ENCODE measurements around the gene TCOF1.

The TCOF1 gene

DNA sequence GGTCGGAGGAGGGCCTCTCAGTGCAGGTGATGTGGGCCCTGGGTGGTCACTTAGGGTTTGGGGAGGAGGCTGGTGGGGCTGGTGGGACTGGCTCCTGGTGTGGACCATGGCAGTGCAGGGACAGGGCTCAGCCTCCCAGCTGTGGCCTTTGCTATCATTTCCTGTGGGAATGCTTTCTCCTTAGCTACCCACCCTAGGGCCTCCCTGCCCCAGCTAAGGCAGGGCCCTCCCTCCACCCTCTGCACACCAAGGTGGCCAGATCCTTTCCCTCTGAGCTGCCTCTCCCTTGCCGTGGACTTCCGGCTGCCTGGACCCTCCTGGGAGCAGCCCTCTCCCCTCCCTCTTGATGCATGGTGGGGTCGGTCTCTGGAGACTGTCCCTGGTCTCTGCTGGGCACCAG, 32.1 kb upstream of the TCOF1 start:
- no peak for DNase-seq (ENCODE audit: low read depth)

DNA sequence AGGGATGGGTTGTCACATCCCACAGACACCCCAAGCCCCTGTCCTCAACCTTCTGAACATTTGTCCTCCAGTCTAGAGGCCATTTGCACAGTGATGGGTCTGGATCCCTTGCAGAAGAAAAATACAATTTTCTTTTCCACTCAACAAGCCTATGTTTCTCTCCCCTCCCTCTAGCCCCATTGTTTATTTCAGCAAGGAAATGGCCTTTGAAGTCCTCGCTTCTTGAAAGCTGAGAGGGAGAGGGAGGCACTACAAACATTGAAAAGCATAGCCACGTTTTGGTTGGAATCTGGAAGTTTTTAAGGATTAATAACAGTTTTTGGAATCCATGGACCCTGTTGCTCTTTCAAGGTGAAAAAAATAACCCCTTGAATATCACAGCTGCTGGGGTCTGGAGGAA, 30.8 kb upstream of the TCOF1 start:
- DNase-seq (ENCODE audit: low read depth): no peak

DNA sequence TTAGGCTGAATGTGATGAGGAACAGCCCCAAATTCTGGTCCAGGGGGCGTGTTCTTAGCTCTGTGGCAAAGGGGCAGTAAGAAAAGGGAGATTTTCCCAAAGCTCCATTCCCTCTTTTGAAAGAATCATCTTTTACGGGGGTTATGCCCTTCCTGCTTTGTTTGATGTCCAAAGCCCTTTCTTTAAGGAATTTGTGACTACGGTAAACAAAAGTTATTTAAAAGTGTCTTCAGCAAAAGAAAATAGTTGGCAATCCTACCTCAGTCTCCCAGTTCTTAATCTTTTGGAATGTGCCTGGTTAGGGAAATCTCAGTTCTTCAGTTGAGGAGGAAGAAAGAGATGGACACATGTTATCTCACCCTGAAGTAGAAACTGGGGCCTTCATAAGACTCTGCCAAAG, 30.4 kb upstream of the TCOF1 start:
- DNase-seq (ENCODE audit: low read depth): no peak

DNA sequence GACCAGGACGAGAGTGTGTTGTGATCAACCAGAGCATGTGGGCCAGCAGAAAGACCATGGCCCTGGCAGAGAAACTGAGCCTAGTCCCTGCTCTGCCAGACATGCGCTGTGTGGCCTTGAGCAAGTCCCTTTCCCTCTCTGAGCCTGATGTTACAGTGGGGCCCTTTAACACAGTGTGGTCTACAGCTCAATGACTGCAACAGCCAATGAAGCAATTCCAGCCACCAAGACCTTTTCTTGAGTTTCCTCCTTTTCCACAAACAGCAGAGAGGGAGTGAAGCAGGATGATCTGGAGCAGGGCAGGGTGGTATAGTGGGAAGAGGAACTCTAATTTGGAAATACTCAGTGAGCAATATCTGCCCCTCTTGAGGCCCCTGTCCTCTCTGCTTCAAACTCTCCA, 29.0 kb upstream of the TCOF1 start:
- DNase-seq (ENCODE audit: low read depth): no peak

DNA sequence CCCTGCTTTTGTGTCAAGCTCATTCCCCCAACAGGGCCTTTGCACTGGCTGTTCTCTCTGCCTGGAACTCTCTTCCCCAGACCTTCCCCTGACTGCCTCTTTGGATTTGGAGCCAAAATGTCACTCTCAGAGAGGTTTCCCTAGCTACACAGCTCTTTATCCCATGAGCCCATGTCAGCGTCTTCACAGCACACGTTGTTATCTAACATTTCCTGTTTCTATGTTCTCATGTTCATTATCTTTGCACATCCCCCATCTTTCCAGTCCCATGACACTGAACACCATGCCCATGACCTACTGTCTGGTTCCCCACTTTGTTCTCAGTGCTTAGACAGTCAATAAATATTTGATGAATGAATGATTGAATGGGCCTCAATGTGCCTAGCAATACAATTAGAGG, 28.5 kb upstream of the TCOF1 start:
- no peak for DNase-seq (ENCODE audit: low read depth)

DNA sequence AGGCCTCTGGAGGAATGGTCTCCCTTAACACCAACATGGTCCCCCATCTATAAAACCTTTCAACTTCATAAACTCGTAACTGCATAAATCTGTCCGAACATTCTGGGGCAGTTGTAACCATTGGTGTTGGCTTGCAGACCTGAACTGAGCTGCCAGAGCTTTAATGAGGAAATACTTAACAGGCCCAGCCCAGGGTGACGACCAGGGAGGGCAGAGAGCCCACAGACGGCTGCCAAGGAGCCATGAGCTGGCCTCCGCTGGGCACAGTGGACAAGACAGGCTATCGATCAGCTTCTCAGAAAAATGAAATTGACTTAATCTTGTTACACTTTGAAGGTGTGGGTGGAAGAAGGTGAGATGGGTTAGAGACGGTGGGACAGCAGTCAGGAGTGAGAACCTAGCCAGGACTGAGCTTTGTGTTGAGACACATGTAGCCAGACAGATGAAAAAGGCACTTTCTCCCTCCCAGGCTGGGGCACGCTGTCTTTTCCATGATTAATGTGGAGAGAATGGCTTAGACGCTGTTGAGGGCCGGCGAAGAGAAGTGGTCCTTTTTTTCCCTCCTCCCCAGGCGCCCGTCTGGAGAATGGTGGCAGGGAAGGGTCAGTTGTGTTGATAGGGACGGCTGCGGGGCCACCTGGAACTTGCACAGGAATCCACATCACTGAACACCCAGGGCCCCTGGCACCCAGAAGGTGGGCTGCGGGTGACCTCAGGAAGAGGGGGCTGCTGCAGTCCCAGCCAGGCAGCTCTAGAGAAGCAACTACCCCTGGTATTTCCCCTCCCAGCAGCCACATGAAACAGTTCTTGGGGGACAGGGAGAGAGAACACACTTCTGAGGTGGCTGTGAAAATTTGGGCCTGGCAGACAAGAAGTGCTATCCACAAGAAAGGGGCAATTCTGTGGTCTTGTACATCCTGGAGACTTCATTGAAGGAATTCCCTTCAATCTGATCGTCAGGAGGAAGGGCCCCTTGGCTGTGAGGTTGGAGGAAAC, 27.3 kb upstream of the TCOF1 start:
- no peak for DNase-seq (ENCODE audit: low read depth)

DNA sequence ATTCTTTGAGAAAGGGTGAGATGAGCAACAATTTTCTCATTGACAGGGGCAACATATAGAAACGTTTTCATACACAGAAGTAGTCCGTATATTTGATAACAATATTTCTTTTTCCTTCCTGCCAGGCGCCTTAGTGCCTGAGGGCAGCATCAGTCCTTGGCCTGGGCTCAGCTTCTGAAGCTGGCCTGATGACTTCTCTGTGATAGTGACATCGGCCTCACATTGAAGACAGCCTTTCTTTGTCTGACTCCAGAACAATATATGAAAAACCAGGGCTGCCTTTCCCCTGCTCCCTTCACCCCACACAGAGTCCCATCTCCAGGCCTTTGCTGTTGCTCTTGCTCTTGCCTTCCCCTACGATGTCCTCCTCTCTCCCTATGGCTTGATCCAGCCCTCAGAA, 24.1 kb upstream of the TCOF1 start:
- no peak for DNase-seq (ENCODE audit: low read depth)

DNA sequence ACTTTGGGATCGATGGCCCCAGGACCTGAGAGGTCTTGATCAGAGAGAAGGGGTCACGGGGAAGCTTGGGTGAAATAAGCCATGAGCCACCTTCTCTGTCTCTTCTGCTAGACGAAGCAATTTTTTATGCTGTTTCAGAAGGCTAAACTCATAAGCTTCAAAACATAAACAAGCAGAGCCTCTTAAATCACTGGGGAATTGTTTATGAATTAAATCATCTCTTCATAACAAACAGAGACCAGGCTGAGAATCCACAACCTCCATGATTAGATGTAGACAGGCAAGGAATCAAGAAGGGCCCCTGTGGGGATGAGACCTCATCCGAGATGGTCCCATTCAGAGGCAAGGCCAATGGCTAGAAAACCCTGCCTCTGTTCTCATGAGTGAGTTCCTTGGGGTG, 21.7 kb upstream of the TCOF1 start:
- DNase-seq (ENCODE audit: low read depth): no peak

DNA sequence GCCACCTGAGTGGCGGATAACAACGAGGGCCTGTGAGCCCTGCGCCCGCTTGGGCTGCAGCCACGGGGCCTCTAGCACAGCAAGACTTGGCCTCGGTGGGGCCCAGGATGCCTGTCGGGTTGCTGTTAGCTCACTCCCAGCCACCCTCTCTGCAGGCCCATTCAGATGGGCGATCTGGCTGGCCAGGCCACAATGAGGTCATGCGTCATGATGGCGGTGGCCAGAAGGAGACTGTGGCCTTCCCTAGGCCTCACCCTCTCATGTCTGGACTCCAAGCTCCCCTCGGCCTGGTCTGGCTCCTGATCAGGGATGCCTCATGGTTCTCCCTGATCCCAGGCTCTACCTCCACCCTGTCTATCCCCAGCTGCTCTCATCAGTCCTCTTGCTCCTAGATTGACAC, 19.0 kb upstream of the TCOF1 start:
- no peak for DNase-seq (ENCODE audit: low read depth)

DNA sequence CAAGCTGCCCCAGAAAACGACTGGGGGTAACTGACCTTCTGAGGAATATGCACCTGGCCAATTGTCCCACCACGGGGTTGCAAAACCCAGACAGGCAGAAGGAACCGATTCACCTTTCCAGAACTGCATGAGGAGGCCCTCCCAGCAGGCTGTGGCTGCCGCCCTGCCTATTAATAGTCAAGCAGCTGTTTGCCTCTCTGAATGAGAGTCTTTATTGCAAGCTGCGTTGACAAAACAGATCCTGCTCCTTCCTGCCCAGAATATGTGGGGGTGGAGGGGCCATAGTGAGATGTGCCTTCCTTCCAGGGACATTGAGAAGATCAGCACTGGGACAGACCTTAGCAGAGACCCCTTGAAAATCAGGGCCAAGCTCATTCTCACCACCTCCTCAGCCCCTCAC, 18.3 kb upstream of the TCOF1 start:
- DNase-seq (ENCODE audit: low read depth): no peak

DNA sequence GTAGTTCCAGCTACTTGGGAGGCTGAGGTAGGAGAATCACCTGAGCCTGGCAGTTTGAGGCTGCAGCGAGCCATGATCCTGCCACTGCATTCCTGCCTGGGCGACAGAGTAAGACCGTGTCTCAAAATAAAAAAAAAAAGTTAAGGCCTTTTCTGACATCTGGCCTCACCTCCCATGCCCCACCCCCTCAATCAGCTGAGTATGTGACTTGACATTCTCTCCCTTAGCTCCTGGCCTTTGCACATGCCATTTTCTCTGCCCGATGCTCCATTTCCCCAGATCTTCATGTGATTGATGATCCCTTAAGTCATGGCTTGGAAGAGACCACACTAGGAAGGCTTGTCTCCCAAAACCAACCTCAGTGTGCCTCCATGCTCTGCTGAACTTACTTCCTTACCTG, 17.7 kb upstream of the TCOF1 start:
- DNase-seq (ENCODE audit: low read depth): no peak

DNA sequence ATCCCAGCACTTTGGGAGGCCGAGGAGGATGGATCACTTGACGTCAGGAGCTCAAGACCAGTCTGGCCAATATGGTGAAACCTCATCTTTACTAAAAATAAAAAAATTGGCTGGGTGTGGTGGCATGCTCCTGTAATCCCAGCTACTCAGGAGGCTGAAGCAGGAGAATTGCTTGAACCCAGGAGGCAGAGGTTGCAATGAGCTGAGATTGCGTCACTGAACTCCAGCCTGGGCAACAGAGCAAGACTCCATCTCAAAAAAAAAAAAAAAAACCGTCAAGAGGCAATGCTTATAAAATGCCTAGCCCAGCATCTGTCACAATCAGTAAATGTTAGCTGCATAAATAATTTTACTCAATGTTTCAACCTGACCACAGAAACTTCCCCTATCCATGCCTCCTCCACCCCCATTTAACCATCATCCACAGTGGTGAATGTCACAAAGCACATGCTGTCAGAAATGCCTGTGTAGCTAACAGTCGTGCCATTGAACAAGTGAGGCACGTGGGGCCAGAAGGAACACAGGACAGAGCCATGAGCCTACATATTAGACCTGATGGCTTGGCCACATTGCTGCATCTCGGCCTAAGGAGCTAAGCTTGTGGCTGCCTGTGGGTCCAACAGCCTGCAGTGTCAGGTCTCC, 16.8 kb upstream of the TCOF1 start:
- DNase-seq (ENCODE audit: low read depth): no peak

DNA sequence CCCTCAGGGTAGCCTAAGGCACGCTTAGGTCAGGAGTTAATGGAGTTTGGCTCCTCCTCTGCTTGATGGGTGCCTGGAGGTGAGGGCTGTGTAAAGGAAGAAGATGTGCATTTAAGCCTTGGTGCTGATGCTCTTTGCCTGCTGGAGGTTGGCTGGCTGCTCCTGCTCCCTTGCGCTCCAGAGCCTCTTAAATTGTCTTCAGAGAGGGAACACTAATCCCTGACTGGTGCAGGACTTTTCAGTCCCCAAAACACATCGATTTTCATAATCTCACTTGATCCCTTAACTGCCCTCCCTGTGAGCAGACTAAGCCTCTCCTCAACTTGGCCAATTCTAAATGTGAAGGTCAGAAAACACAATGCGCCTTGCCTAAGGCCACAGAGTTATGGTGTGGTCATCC, 16.2 kb upstream of the TCOF1 start:
- no peak for DNase-seq (ENCODE audit: low read depth)

DNA sequence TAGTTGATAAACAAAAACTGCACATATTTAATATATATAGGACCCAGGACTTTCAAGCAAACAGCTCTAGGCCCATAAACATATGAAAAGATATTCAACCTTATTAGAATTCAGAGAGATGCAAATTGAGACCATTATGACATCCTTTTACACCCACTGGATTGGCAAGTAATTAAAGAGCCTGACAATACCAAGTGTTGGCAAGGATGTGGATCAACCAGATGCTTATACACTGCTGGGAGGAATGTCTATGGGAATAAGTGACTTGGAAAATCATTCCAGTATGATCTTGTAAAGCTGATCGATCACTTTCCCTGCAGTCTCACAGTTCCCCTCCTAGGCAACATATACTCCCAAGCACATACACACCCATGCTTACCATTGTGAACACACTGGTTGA, 15.5 kb upstream of the TCOF1 start:
- DNase-seq (ENCODE audit: low read depth): no peak

DNA sequence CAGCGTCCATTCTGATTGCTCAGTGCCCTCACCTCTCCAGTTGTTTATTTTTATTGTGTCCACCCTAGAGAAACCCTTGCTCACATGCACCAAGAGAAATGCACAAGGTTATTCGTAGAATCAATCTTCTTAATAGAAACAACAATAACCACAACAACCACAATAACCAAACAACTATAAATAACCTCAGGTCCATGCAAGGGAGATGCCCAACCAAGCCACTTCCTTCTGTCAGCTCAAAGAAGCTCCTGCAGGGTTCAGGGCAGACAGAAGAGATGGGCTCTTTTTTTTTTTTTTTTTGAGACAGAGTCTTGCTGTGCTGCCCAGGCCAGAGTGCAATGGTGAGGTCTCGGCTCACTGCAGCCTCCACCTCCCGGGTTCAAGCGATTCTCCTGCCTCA, 14.9 kb upstream of the TCOF1 start:
- DNase-seq (ENCODE audit: low read depth): no peak

DNA sequence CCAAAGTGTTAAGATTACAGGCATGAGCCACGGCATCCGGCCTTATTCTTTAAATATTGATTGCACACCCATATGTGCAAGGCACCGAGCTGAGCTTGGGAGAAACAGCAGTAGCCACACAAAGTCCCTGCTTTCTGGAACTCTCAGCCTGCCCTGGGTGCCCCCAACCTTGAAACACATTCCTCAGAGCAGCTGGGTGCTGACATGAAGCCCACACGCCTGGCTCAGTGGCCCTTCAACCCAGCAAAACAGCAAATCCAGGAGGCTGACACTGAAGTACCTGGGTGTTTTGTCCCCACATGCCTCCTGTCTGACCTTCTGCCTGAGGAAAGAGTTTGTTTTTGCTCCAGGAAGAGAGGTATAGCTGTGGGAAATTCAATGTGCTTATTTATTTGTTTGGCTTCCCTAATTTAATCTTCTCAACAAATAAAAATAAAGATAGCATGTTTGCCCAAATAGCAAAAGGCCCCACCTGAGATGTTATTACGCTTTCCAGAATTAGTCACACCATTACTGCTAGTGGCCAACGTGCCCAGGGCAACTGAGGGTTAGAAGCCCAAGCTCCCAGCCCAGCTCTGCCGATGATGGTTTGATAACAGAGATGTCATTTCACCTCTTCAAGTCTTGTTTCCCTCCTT, 13.4 kb upstream of the TCOF1 start:
- no peak for DNase-seq (ENCODE audit: low read depth)

DNA sequence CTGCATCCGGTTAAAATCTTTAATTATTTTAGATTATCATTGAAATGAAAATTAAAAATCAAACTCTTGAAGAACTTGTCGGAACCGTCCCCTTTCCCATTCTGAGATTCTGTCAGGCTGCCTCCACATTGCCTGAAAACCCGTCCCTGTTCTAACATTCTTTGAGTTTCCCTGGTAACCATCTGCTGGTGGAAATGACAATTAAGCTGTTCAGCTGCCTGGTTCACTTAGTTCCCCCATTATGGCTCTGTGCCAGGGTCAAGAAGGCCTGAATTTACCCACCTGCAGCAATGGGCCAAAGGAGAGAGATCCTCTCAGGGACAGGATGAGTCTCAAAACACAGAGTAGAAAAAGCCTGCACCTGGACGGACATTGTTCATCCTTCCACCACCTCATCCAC, 11.8 kb upstream of the TCOF1 start:
- no peak for DNase-seq (ENCODE audit: low read depth)

DNA sequence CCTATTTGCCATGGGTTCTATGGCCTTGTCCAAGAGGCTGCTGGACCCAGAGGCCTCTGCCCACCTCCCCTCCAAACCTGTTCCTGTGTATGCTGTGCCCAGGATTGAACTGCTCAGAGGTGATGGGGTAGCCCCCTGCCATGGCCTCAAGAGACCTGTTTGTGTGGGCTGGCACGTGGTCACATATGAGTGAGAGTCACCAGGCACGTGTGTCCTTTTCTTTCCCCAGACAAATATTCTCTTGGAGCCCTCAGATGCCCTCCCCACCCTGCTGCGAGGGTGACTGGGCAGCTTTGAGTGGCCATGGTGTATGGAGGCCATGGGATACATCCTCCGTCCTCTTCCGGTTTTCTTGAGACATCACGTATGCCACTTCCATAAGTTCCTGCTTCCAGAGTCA, 10.9 kb upstream of the TCOF1 start:
- no peak for DNase-seq (ENCODE audit: low read depth)

DNA sequence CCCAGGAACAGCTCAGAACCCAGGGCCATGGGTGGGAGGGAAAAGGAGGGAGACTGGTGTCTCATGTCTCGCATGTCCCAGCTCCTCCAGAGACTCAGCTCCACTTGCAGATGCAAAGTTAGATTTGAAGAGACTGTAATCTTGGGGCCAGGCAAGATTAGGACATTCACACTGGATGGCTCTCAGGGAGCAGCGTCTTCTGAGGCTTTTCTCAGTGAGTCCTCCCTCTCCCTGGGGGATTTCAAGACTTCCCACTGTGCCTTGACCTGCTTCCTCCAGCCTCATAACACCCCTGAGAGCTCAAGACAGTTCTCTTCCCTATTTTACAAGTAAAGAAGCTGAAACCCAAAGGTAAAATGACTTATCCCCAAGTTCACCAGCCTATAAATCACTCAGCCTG, 10.5 kb upstream of the TCOF1 start:
- DNase-seq (ENCODE audit: low read depth): no peak

DNA sequence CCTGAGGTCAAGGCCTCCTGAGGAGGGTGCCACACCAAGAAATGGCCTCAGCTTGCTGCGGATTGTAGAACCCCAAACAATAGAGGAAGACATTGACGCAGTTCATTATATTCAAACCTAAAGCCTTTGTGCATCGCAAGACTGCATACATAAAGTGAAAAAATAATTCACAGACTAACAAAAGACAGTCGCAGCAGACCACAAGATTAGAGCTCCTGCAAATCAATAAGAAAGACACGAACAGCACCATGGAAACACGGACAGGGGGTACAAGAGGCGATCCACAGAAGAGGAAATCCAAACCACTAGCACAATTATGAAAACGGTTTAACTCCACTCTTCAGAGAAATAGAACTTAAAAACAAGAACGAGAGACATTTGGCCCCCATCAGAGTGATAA, 10.0 kb upstream of the TCOF1 start:
- DNase-seq (ENCODE audit: low read depth): no peak

DNA sequence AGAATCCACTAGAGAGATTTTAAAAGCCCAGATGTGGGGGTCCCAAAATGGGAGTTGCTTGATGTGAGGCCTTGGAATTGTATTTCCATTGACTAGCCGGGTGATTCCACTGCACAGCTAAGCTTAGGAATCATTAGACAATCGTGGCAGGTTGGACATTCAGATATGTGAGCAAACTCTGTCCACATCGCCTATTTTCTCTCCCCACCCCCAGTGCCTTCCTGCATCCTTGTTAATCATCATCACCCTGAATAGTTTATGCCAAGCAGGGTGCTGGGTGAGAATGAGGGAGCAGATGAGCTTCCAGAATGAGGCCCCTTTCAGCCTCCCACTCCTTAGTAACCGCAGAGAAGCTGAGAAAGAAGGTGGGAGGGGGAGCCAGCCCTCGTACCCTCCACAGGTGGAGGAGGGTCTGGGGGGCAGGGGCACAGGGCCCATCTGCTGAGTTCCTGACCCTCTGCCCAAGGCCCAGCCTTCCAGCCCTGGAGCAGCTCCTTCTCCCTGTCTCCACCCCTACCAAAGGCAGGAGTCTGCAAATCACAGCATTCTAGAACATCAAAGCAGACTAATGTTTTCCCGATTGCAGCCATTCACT, 7.7 kb upstream of the TCOF1 start:
- no peak for DNase-seq (ENCODE audit: low read depth)

DNA sequence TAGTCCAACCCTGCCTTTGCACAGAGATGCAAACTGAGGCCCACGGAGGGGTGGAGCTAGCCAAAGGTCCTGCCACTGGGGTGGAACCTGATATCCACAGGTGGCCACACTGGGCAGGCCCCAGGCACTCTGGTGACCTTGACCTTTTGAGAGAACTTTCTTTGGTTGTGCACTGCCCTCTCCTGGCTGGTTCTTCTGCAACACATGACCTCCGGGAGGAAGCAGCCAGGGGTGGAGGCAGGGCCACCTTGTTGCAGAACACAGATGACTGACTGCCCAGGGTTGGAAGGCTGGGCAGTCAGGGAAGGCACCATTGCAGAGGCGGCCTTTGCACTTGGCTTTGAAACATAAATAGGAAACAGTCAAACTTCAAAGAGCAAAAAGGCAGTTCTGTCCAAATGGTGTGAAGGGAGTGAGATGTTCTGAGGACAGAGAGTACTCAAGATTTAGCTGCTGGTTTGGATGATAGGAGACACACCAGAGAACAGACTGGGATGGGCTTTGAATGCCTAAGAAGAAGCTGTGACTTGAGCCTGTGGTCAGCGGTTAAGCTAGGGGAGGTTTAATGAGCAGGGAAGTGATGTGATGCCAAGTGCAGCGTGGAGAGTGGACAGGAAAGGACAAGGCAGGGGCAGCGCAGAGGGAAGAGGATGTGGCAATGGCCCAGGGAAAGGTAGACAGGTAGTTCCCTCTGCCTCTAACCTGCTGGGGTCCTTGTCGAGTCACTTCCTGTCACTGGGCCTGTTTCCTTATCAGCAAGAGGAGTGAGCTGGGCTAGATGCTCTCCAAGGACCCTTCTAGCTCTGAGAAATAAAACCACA, 6.8 kb upstream of the TCOF1 start:
- peak; percentile 5 for DNase-seq (ENCODE audit: low read depth)

Measured in T follicular helper cell (primary cell).